Cerebellar cortex (tissue), 1 donor: Measurements from ENCODE around the gene MYO1A.

ENCODE experiments used
- DNase-seq: peaks from one replicate; pipeline ENCODE4 v3.0.0-alpha.2; 2015; ENCODE audit warnings: low spot score

Gene MYO1A

GRCh38 chr12:57012600-57013465, 37.1 kb downstream of the MYO1A start:
- no peak for DNase-seq

- no peak for DNase-seq
These were observed 38.2 kb downstream of the MYO1A start for GRCh38 chr12:57011438-57012424.

GRCh38 chr12:57010627-57011247, 39.2 kb downstream of the MYO1A start:
- no peak for DNase-seq

- no peak for DNase-seq
These were observed 39.8 kb downstream of the MYO1A start for GRCh38 chr12:57009949-57010626.

- DNase-seq, result peak; percentile 55
These were observed 41.8 kb downstream of the MYO1A start for GRCh38 chr12:57008178-57008577.

- no peak for DNase-seq
These were observed 43.0 kb downstream of the MYO1A start for GRCh38 chr12:57006809-57007475.

- peak; percentile 33 for DNase-seq
These were observed 43.7 kb downstream of the MYO1A start, which contains the start of gene ZBTB39 for GRCh38 chr12:57005980-57006808. TSS of gene ZBTB39 (minus strand) at chr12:57006546. CDS start at chr12:57004917, 1,629 bp downstream.

GRCh38 chr12:57004651-57005050, 45.3 kb downstream of the MYO1A start:
- DNase-seq, result no peak

- no peak for DNase-seq
These were observed 46.5 kb downstream of the MYO1A start for GRCh38 chr12:57003395-57003794.

GRCh38 chr12:57001448-57001906, 48.5 kb downstream of the MYO1A start:
- peak; percentile 36 for DNase-seq

- no peak for DNase-seq
These were observed 49.5 kb downstream of the MYO1A start for GRCh38 chr12:57000393-57000792.

GRCh38 chr12:56999456-56999855, 50.5 kb downstream of the MYO1A start:
- DNase-seq, result no peak

GRCh38 chr12:56998981-56999380, 50.9 kb downstream of the MYO1A start:
- no peak for DNase-seq

GRCh38 chr12:56998316-56998715, 51.6 kb downstream of the MYO1A start:
- no peak for DNase-seq

GRCh38 chr12:56996793-56997545, 53.0 kb downstream of the MYO1A start:
- no peak for DNase-seq

GRCh38 chr12:56995930-56996496, 53.9 kb downstream of the MYO1A start:
- no peak for DNase-seq

GRCh38 chr12:56995201-56995929, 54.6 kb downstream of the MYO1A start:
- no peak for DNase-seq

GRCh38 chr12:56994231-56994746, 55.6 kb downstream of the MYO1A start:
- DNase-seq, result no peak
